ENCODE data around the gene HOXC4.

Gene HOXC4

GRCh38 chr12:54060975-54061778 is 7.5 kb downstream of the HOXC4 start:
- Histone ChIP-seq H3K36me3 (ENCODE audit: control insufficient read depth, insufficient read depth, low read length) (no peaks in the 10 kb centered on the region), H3K9ac (no peak overlapping the region), H2AFZ (no peak overlapping the region), H3K27me3 (ENCODE audit: control insufficient read depth, insufficient read depth, low read length) (peaks cover 6% of the 10 kb centered on the region), H3K27ac (no peak overlapping the region), H3K79me2 (no peaks in the 10 kb centered on the region), H3K4me3 (ENCODE audit: low read depth, low read length) (no peak overlapping the region), H3K4me2 (ENCODE audit: low read length) (no peak overlapping the region), H3K9me3 (ENCODE audit: control insufficient read depth, low read length) (no peaks in the 10 kb centered on the region), H3K4me1 (no peaks in the 10 kb centered on the region)
- TF ChIP-seq, protein P1, sequence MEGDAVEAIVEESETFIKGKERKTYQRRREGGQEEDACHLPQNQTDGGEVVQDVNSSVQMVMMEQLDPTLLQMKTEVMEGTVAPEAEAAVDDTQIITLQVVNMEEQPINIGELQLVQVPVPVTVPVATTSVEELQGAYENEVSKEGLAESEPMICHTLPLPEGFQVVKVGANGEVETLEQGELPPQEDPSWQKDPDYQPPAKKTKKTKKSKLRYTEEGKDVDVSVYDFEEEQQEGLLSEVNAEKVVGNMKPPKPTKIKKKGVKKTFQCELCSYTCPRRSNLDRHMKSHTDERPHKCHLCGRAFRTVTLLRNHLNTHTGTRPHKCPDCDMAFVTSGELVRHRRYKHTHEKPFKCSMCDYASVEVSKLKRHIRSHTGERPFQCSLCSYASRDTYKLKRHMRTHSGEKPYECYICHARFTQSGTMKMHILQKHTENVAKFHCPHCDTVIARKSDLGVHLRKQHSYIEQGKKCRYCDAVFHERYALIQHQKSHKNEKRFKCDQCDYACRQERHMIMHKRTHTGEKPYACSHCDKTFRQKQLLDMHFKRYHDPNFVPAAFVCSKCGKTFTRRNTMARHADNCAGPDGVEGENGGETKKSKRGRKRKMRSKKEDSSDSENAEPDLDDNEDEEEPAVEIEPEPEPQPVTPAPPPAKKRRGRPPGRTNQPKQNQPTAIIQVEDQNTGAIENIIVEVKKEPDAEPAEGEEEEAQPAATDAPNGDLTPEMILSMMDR (IDR thresholded peaks at IDR 0.05): no peak

- H2AFZ ChIP-seq: no peak overlapping the region
- no peaks in the 10 kb centered on the region for H3K4me1 ChIP-seq
- TF ChIP-seq, protein P1 (IDR thresholded peaks at IDR 0.05): no peak
- H3K27me3 ChIP-seq (ENCODE audit: control insufficient read depth, insufficient read depth, low read length): peaks cover 3% of the 10 kb centered on the region
- H3K9ac ChIP-seq: no peak overlapping the region
- H3K27ac ChIP-seq: no peak overlapping the region
- no peaks in the 10 kb centered on the region for H3K79me2 ChIP-seq
- no peaks in the 10 kb centered on the region for H3K36me3 ChIP-seq (ENCODE audit: control insufficient read depth, insufficient read depth, low read length)
- H3K4me2 ChIP-seq (ENCODE audit: low read length): no peak overlapping the region
- no peaks in the 10 kb centered on the region for H3K9me3 ChIP-seq (ENCODE audit: control insufficient read depth, low read length)
- no peak overlapping the region for H3K4me3 ChIP-seq (ENCODE audit: low read depth, low read length)
These were observed 12.0 kb downstream of the HOXC4 start for GRCh38 chr12:54065677-54066076.

DNA sequence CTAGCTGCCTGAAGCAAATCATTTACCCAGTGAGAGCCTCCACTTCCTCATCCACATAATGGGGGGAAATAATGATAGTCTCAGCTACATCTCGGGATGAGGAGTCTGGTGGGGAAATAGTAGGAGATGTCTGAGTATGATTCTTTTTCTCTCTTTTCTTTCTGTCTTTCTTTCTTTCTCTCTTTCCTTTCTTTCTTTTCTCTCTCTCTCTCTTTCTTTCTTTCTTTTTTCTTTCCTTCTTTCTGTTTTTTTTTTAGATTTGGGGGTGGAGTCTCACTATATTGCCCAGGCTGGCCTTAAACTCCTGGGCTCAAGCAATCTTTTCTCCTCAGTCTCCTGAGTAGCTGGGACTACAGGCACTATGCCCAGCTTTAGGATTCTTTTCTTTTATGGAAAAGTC is 12.8 kb downstream of the HOXC4 start:
- TF ChIP-seq, protein P1 (IDR thresholded peaks at IDR 0.05): no peak
- no peaks in the 10 kb centered on the region for H3K27me3 ChIP-seq (ENCODE audit: control insufficient read depth, insufficient read depth, low read length)

DNA sequence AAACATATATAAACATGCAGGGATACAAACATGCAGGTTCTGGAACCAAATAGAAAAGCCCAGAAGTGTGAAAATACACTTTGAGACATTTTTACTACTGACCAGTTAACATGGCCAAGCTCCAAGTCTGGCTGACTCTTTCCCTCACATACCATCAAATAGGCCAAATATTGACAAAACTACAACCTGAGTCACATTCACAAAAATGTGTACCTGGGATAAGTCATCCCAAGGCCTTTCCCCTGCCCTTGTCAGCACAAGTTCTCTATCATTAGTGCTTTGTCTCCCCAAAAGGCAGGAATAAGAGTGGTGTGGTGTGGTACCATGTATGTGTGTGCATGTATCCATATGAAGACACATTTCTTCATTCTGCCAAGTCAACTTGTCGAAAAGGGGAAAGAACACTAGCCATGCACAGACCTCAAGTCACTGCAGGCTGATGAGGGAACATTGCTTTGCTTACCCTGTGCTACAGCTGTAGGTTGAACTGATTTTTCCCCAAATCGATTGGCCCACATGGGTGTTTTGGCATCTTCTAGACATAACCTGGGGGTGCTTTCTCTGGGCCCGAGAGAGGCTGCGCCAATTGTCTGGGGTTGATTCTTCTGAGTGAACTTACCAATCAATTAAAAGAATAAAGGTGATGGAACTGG is 14.9 kb downstream of the HOXC4 start:
- Histone ChIP-seq H2AFZ (no peak overlapping the region), H3K4me1 (no peaks in the 10 kb centered on the region), H3K9ac (no peak overlapping the region), H3K9me3 (ENCODE audit: control insufficient read depth, low read length) (no peaks in the 10 kb centered on the region), H3K4me2 (ENCODE audit: low read length) (no peak overlapping the region), H3K27me3 (ENCODE audit: control insufficient read depth, insufficient read depth, low read length) (no peaks in the 10 kb centered on the region), H3K36me3 (ENCODE audit: control insufficient read depth, insufficient read depth, low read length) (no peaks in the 10 kb centered on the region), H3K4me3 (ENCODE audit: low read depth, low read length) (no peak overlapping the region), H3K79me2 (no peaks in the 10 kb centered on the region), H3K27ac (no peak overlapping the region)
- TF ChIP-seq, protein P1 (IDR thresholded peaks at IDR 0.05): no peak

More for the DNA sequence above, 12.8 kb downstream of the HOXC4 start:
- Histone ChIP-seq H3K36me3 (ENCODE audit: control insufficient read depth, insufficient read depth, low read length) (no peaks in the 10 kb centered on the region), H3K79me2 (no peaks in the 10 kb centered on the region), H3K4me2 (ENCODE audit: low read length) (no peak overlapping the region), H3K9me3 (ENCODE audit: control insufficient read depth, low read length) (no peaks in the 10 kb centered on the region), H2AFZ (no peak overlapping the region), H3K4me3 (ENCODE audit: low read depth, low read length) (no peak overlapping the region), H3K9ac (no peak overlapping the region), H3K4me1 (no peaks in the 10 kb centered on the region), H3K27ac (no peak overlapping the region)

Measured in parathyroid adenoma (tissue), 2 donors.